T-helper 2 cell treated with Interferon-gamma antibody and Interleukin-4, amounts not matched to agents 5 μg/mL and 100 μg/mL, for 36 hours (primary cell): ENCODE data around the gene MEFV.

Source experiments
- DNase-seq: peaks from one replicate; pipeline ENCODE4 v3.0.0; 2021; ENCODE audit warnings: low spot score
- H3K27ac Mint-ChIP-seq: one replicate; pipeline ENCODE4 v1.8.0; 2021; ENCODE audit warnings: mild to moderate bottlenecking, mixed read lengths
- H3K27me3 Mint-ChIP-seq: one replicate; pipeline ENCODE4 v1.8.0; 2021; ENCODE audit warnings: low read depth, mixed read lengths
- H3K36me3 Mint-ChIP-seq: one replicate; pipeline ENCODE4 v1.8.0; 2021; ENCODE audit warnings: low read depth, mixed read lengths
- H3K4me1 Mint-ChIP-seq: one replicate; pipeline ENCODE4 v1.8.0; 2021; ENCODE audit warnings: low read depth, mixed read lengths
- H3K4me3 Mint-ChIP-seq: one replicate; pipeline ENCODE4 v1.8.0; 2022; ENCODE audit warnings: mild to moderate bottlenecking, moderate library complexity, mixed read lengths
- H3K9me3 Mint-ChIP-seq: one replicate; pipeline ENCODE4 v1.8.0; 2021; ENCODE audit warnings: mixed read lengths

The MEFV gene

DNA sequence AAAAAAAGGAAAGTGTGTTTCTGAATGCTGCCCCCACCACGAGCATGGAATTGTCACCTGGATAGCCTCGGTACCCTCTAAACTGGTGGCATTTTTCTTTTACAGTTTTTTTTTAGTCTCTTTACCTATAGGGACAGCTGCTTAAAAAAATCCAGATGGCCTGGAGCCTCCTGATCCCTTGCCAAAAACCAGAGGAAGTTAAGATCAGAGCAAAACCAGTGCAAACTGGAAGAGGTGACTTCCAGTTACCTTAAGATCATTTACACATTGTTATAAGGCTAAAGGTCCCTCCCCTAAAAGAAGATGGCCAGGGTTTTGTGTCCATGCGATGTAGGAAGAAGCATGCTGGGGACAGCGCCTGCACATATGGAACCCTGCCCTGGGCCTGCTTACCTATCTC lies 3.5 kb downstream of the MEFV start:
- H3K36me3 Mint-ChIP-seq: no peaks in the 10 kb centered on the region
- H3K27ac Mint-ChIP-seq: no peak overlapping the region
- H3K27me3 Mint-ChIP-seq: peaks cover under 1% of the 10 kb centered on the region
- no peaks in the 10 kb centered on the region for H3K9me3 Mint-ChIP-seq
- H3K4me3 Mint-ChIP-seq: no peak overlapping the region
- DNase-seq: no peak
- H3K4me1 Mint-ChIP-seq: no peaks in the 10 kb centered on the region

DNA sequence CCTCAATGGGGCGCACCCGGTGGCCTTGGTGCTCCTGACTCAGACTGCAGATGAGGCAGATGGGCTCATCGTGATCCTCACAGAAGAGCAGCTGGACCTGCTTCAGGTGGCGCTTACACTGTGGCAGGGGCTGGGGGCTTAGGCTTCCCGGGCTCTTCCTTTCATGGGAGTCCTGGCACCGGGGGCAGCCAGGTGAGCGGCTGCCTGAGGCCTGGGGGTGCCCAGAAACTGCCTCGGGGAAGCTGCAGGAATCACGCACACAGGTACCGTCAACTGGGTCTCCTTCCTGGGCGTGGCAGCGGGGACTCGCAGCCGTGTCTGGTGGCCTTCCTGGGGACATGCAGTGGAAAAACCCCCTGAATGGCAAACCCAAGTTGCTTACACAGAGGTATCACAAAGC lies 7.0 kb downstream of the MEFV start:
- no peak overlapping the region for H3K4me3 Mint-ChIP-seq
- H3K4me1 Mint-ChIP-seq: no peaks in the 10 kb centered on the region
- H3K27me3 Mint-ChIP-seq: peaks cover 3% of the 10 kb centered on the region
- DNase-seq: no peak
- no peak overlapping the region for H3K27ac Mint-ChIP-seq
- no peaks in the 10 kb centered on the region for H3K9me3 Mint-ChIP-seq
- H3K36me3 Mint-ChIP-seq: no peaks in the 10 kb centered on the region

DNA sequence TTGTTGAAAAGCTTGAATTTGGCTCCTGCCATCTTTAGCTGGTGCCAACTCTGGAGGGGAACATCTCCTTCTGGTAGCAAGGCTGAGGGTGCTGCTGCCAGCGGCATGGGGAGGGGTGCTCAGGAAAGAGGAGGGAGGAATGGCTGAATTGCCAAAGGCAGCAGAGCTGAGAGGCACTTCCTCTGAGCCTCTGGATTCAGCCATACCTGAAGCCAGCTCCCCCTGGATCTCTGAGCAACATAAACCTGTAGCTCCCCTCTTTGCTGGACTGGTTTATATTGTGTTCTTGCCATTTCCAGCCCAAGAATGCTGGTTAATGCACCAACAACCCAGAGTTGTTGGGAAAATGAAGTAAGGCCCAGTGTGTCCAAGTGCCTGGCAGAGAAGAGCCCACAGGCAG lies 7.4 kb downstream of the MEFV start:
- DNase-seq: no peak
- no peak overlapping the region for H3K27ac Mint-ChIP-seq
- H3K4me3 Mint-ChIP-seq: no peak overlapping the region
- no peaks in the 10 kb centered on the region for H3K4me1 Mint-ChIP-seq
- H3K27me3 Mint-ChIP-seq: peaks cover 3% of the 10 kb centered on the region
- no peaks in the 10 kb centered on the region for H3K9me3 Mint-ChIP-seq
- no peaks in the 10 kb centered on the region for H3K36me3 Mint-ChIP-seq

DNA sequence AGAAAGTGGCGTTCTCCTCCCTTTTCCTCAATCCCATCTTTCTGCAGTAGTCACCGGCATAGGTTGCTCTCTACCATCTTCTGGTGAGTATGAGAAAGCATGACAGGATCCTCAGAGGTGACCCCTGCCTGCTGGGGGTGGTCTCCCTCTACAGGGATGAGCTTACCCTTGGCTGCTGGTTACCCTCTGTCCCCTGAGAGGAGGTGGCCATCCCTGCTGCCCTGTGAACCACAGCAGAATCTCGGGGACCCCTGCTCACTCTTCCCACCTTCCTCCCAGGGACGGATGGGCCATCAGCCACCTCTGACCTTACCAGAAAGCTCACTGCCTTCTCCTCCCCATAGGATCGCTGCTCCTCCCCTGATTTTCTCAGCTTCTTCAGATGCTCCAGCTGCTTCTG lies 7.8 kb downstream of the MEFV start:
- peaks cover 3% of the 10 kb centered on the region for H3K27me3 Mint-ChIP-seq
- H3K9me3 Mint-ChIP-seq: no peaks in the 10 kb centered on the region
- H3K27ac Mint-ChIP-seq: no peak overlapping the region
- no peak for DNase-seq
- H3K4me3 Mint-ChIP-seq: no peak overlapping the region
- no peaks in the 10 kb centered on the region for H3K4me1 Mint-ChIP-seq
- no peaks in the 10 kb centered on the region for H3K36me3 Mint-ChIP-seq

DNA sequence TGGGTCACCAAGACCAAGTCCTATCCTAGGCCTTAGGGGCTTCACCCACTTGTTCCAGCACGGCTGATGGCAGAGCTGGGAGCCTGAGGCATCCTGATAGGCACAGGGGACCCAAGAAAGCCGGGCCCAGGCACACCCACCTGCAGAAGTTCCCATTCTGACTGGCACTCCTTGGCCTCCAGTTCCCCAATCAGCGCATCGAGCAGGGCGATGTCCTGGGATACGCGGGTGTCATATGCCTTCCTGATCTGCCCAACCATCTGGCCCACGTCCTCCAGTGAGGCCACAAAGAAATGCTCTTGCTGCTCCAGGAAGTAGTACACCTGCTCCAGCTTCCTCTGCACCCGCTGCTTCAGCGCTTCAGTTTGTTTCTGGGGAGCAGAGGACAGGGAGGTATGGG lies 9.6 kb downstream of the MEFV start:
- Mint-ChIP-seq H3K9me3 (peaks cover 4% of the 10 kb centered on the region), H3K27me3 (peaks cover 3% of the 10 kb centered on the region), H3K27ac (no peak overlapping the region), H3K4me1 (no peaks in the 10 kb centered on the region), H3K36me3 (no peaks in the 10 kb centered on the region), H3K4me3 (no peak overlapping the region)
- DNase-seq: no peak

DNA sequence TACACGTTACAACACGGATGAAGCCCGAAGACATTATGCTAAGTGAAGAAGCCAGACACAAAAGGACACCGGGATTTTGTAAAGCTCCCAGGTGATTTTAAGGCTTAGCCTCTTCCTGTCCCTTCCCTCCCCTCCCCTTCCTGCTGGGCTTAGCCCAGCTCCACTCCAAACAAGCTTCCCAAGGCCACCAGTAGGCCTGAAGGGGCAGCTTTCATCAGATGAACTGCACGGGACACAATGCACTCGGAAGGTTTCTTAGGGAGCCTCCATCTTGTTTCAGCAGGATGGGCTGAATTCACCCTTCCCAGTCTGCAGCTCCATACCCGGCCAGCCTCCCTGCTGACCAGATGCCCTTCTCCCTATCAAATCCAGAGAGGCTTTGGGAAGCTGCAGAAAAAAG lies 10.4 kb downstream of the MEFV start:
- Mint-ChIP-seq H3K27me3 (peaks cover 3% of the 10 kb centered on the region), H3K27ac (no peak overlapping the region), H3K36me3 (no peaks in the 10 kb centered on the region), H3K4me3 (no peak overlapping the region), H3K9me3 (peaks cover 4% of the 10 kb centered on the region), H3K4me1 (no peaks in the 10 kb centered on the region)
- no peak for DNase-seq

DNA sequence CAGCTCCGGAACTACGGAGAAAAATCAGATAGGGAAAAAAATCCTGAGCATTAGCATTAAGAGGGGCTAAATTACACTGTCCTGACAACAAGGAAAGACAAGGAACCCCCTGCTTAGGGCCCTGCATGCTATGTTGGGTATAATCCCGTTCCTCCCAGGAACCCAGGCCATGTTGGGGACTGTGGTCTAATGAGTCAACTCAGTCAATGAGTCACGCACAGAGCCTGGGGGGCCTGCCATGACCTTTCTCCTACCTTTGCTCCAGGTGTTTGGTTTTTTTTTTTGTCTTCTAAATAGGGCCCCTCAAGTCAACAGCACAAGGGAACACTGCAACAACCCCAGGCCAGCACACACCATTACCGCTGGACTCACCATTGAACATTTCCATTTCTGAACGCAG lies 12.6 kb downstream of the MEFV start:
- Mint-ChIP-seq H3K9me3 (peaks cover 4% of the 10 kb centered on the region), H3K27ac (no peak overlapping the region), H3K36me3 (no peaks in the 10 kb centered on the region), H3K4me1 (no peaks in the 10 kb centered on the region), H3K4me3 (no peak overlapping the region), H3K27me3 (peaks cover 3% of the 10 kb centered on the region)
- no peak for DNase-seq

DNA sequence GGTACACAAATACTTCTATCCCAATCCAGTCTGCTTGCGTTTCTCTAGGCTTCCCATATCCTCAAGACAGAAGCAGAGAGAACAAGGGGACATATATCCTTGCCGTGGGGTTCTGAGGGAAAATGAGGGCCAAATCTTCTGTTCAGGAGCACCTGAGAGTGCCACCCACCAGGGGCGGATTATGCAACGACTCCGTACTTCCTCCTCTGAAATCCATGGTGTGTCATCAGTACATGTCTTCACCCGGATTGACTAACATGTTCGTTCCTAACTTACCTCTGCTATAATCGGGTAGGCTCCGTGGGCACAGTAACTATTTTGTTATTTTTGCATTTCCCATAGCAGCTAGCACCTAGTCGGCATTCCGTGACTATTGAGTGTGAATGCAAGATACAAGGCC lies 13.7 kb downstream of the MEFV start:
- Mint-ChIP-seq H3K27ac (no peak overlapping the region), H3K27me3 (peaks cover 3% of the 10 kb centered on the region), H3K36me3 (no peaks in the 10 kb centered on the region), H3K9me3 (peaks cover 4% of the 10 kb centered on the region), H3K4me1 (no peaks in the 10 kb centered on the region), H3K4me3 (no peak overlapping the region)
- DNase-seq: no peak

DNA sequence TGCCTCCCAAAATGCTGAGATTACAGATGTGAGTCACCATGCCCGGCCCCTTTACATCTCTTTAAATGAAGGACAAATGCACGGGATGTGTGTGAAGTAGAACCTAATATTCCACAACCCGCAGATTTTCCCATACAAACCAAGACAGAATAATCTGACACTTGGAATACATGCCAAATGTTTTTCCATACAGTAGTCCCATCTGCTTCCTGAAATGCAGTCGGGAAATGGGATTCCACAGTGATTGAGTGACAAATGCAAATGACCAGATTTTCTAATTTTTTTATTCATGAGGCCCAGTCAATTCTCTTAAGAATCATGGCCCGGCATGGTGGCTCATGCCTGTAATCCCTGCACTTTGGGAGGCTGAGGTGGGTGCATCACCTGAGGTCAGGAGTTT lies 14.7 kb downstream of the MEFV start:
- Mint-ChIP-seq H3K9me3 (peaks cover 4% of the 10 kb centered on the region), H3K27me3 (peaks cover 7% of the 10 kb centered on the region), H3K27ac (no peak overlapping the region), H3K4me1 (no peaks in the 10 kb centered on the region), H3K36me3 (no peaks in the 10 kb centered on the region), H3K4me3 (no peak overlapping the region)
- DNase-seq: no peak

DNA sequence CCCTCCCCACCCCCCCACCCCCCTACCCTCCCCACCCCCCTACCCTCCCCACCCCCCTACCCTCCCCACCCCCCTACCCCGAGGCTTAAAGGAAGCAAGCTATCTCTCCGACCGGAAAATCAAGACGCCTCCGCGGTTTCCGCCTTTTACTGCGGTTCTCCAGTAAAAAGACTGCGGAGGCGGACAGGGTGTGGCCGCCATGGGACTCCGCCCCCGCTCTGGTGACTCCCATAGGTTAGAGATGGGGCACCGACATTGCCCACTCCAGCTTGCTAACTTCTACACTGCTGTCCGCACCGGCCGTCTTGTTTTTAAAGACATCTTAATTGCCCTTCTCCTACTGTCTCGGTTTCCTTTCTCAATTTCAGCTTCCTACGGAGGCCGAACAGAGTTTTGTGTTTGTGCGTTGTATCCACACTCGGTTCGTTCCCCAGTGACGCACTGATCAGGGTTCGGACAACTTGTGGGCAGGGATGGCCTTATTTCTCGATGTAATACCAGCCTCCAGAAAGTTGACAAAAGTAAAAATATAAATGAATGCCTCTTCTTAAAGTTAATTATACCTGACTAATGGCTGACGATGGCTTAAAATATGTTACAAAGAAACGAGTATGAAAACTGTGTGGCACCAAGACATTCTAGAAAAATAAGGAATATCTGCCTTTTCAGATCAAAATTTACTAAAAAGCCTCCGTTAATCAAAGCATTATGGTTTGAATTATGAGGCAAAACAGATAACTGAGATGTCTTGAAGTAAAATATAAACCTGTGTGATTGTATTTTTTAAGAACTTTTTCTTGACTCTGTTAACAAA lies 20.4 kb downstream of the MEFV start:
- DNase-seq: no peak
- H3K4me1 Mint-ChIP-seq: peaks cover 13% of the 10 kb centered on the region
- peaks cover 33% of the 10 kb centered on the region for H3K9me3 Mint-ChIP-seq
- H3K27me3 Mint-ChIP-seq: peaks cover 6% of the 10 kb centered on the region
- H3K4me3 Mint-ChIP-seq: peak overlapping the region; percentile 67
- peak overlapping the region; percentile 49 for H3K27ac Mint-ChIP-seq
- H3K36me3 Mint-ChIP-seq: peaks cover 28% of the 10 kb centered on the region

DNA sequence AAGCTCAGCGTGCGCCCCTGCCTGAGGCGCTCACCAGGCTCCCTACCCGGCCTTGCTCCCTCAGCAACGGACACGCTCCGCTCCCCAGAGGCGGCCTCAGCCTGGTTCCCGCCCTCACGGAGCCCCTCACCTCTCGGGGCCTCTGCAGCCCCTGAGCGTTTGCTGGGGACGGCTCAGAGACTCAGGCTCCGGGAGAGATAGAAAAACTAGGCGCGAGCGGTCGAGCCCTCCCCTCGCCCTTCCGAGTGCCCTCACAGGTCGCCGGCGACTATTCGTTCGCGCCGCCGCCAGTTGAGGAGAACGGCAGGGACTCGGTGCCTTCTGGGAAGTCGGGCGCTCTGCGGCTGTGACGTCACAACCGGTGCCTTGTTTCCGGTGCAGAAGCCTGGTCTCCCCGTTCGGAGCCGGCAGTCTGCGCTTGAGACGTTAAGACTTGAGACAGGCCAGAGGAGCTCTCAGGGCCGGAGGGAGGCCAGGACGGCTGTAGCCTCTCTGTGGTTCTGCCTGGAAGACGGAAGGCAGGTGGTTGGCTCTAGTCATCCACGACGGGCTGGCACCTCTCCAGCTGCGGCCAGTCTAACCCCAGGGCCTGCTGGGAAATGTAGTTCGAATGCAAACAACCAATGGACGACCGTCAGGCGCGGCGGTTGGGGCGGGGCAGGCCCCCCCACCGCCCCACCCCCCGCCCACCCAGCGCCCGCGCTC lies 21.4 kb downstream of the MEFV start, which contains the start of gene ZNF200:
ZNF200 (minus strand) TSS at position 302 of the 705 bp plus-strand sequence. CDS start 1,403 bp downstream, outside the sequence.
- H3K36me3 Mint-ChIP-seq: peaks cover 38% of the 10 kb centered on the region

DNA sequence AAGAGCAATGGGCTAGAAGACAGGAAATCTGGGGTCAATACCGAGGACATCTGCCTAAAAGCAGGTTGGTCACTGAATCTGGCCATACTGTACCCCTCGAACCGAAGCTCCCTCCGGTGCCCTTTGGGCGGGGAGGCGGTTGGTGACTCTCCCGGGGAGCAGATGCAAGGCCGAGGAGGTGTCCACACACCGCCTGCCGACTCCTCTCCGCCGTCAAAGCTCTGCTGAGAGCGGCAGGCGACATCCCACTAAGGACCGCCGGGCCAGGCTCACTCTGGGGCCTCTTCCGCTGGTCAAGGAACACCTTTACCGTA lies 21.9 kb downstream of the MEFV start:
- Mint-ChIP-seq H3K27ac (peak overlapping the region; percentile 96), H3K27me3 (peaks cover 6% of the 10 kb centered on the region), H3K36me3 (peaks cover 43% of the 10 kb centered on the region), H3K4me1 (peaks cover 13% of the 10 kb centered on the region), H3K4me3 (peak overlapping the region; percentile 95), H3K9me3 (peaks cover 46% of the 10 kb centered on the region)
- no peak for DNase-seq

More for the DNA sequence above, 21.4 kb downstream of the MEFV start, which contains the start of gene ZNF200:
- Mint-ChIP-seq H3K27ac (peak within 1 kb of the TSS; percentile 96), H3K27me3 (peaks cover 6% of the 10 kb centered on the region), H3K9me3 (peaks cover 44% of the 10 kb centered on the region), H3K4me3 (peak within 1 kb of the TSS; percentile 95), H3K4me1 (peaks cover 13% of the 10 kb centered on the region)
- peak; percentile 92 for DNase-seq

DNA sequence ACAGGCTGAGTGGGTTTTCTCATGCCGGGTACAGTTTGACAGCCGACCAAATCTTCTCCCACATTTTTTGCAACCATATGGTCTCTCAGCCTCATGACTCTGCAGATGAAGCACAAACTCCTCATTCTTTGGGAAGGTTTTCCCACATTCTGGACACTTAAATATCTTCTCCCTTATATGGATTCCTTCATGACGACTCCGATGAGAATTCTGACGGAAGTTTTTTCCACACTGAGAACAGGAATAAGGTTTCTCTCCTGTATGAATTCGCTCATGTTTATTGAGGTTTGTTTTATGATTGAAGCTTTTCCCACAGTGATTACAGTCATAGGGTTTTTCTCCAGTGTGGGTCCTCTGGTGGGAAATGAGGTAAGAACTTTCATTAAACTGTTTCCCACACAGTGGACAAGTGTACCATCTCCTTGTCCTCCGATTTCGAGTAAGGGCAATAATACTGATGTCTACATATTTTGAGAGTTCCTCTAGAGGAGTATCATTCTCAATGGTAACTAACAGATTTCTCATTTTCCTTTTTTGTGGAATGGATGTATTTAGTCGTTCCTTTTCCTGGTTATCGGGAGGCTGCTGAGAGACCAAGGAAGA lies 32.4 kb downstream of the MEFV start:
- no peak for DNase-seq
- H3K4me3 Mint-ChIP-seq: no peak overlapping the region
- peaks cover 73% of the 10 kb centered on the region for H3K36me3 Mint-ChIP-seq
- H3K4me1 Mint-ChIP-seq: no peaks in the 10 kb centered on the region
- H3K27me3 Mint-ChIP-seq: no peaks in the 10 kb centered on the region
- no peak overlapping the region for H3K27ac Mint-ChIP-seq
- H3K9me3 Mint-ChIP-seq: peaks cover 64% of the 10 kb centered on the region

DNA sequence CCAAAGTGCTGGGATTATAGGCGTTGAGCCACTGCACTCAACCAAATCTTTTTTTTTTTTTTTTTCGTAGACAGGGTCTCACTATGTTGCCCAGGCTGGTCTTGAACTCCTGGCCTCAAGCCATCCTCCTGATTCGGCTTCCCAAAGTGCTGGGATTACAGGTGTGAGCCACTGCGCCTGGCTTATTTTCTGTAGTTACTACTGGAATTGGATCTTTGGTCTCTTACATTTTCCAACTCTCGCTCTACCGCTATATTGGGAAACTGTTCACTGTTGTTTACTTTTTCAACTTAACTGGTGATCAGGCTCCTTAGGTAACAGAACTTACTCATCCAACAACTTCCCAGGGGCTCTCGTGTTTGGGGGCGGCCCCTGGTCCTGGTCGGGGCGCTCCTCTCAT lies 35.6 kb downstream of the MEFV start:
- H3K9me3 Mint-ChIP-seq: peaks cover 63% of the 10 kb centered on the region
- H3K27ac Mint-ChIP-seq: no peak overlapping the region
- DNase-seq: no peak
- no peak overlapping the region for H3K4me3 Mint-ChIP-seq
- peaks cover 59% of the 10 kb centered on the region for H3K36me3 Mint-ChIP-seq
- peaks cover 14% of the 10 kb centered on the region for H3K4me1 Mint-ChIP-seq
- no peaks in the 10 kb centered on the region for H3K27me3 Mint-ChIP-seq
